GM10266 (cell line): ENCODE results near the gene SFMBT2.
A peak's percentile ranks its signal among the peaks of the same experiment; 100 is the strongest.

Experiments used
- DNase-seq: peaks from one replicate; pipeline ENCODE4 v3.0.0; 2012; ENCODE audit errors: extremely low spot score
- TF ChIP-seq, protein P1 (sequence below): IDR thresholded peaks from 2 replicates; pipeline ENCODE4 v1.5.1; 2012; ENCODE audit warnings: mild to moderate bottlenecking, low read depth; ENCODE audit not compliant: control insufficient read depth, insufficient read depth; ENCODE audit errors: missing control alignments

SFMBT2 gene

DNA sequence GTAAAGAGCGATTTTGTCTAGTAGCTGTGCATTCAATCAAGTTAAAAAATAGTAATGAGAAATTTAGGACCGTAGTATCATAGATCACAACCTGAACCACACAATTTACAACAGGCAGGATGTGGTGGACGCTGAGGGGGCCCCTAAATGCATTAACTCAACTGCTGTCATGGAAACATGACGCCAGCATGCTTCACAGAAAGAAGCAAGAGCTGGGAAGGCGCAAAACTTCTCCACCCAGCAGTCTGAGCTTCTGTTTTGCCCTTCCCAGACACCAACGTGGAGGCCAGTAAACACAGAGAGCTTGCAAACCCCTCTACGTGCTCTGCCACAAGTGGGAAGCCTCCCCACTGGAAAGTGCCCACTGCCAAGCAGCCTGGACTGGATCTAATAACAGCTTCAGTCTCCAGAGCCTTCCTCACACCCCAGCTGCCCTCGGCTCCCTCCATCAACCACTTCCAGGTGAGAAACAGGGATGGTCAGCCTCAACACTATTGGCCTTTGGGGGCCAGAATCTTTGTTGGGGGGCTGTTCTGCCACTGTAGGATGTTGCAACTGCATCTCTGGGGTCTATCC, 151.8 kb downstream of the SFMBT2 start:
- TF ChIP-seq, protein P1, sequence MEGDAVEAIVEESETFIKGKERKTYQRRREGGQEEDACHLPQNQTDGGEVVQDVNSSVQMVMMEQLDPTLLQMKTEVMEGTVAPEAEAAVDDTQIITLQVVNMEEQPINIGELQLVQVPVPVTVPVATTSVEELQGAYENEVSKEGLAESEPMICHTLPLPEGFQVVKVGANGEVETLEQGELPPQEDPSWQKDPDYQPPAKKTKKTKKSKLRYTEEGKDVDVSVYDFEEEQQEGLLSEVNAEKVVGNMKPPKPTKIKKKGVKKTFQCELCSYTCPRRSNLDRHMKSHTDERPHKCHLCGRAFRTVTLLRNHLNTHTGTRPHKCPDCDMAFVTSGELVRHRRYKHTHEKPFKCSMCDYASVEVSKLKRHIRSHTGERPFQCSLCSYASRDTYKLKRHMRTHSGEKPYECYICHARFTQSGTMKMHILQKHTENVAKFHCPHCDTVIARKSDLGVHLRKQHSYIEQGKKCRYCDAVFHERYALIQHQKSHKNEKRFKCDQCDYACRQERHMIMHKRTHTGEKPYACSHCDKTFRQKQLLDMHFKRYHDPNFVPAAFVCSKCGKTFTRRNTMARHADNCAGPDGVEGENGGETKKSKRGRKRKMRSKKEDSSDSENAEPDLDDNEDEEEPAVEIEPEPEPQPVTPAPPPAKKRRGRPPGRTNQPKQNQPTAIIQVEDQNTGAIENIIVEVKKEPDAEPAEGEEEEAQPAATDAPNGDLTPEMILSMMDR: no peak
- peak; percentile 59 for DNase-seq

DNA sequence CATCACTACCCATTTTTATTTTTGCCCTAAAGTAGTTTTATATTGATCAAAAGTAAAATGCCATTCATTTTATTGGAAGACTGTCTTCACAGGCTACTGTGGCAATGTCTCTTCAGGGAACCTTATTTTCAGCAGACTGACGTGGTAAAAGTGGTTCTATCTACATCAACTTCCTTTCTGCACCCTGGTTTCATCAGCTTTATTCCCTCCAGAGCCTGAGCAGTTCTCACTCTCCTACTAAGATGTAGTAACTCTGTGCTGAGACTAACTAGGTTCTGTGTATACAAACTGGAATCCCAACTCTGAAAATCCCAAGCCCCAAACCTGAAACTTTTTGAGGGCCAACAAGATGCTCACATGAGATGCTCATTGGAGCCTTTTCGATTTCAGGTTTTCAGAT, 155.3 kb downstream of the SFMBT2 start:
- no peak for DNase-seq
- TF ChIP-seq, protein P1: no peak

DNA sequence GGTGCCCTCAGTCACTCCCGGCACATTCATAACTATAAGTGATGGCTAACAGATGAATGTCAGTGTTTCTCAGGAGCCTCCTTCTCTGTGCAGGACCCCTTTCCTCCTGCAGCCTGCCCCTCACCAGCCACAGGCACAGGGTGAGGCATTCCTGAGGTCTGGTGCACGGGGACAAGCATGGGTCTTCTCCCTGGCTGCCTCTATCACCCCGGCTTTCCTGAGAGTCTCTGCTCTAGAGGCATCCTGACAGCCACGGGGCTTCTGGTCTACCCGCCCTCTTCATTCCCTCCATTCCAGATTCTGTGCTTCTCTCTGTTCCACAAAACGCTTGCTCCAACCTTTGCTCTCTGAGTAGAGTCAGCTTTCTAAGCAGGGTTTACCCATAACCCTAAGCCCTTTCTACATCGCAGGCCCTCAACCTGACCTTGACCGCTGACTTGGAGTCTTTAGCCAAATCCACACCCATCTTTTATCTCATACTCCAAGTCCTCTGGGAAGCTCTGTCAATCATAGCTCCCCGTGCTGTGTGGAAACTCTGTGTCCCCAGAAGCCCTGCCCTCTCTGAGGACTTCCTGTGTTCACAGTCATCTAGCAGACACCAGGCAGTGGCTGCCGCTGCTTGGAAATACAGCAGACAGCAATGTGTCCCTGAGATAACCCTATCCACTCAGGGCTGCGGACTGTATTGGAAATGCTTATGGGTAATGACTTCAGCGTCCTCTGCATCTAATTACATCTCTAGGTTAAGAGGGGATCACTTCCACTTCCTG, 159.0 kb downstream of the SFMBT2 start:
- no peak for DNase-seq
- TF ChIP-seq, protein P1: no peak

DNA sequence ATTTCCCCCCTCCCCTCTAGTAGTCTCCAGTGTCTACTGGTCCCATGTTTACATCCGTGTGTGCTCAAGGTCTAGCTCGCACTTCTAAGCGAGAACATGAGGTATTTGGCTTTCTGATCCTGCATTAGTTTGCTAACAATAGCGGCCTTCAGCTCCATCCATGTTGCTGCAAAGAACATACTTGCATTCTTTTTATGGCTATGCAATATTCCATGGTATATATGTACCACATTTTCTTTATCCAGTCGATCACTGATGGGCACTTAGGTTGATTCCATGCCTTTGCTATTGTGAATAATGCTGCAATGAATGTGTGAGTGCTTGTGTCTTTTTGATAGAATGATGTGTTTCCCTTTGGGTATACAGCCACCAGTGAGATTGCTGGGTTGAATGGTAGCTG, 160.6 kb downstream of the SFMBT2 start:
- TF ChIP-seq, protein P1: no peak
- DNase-seq: no peak

DNA sequence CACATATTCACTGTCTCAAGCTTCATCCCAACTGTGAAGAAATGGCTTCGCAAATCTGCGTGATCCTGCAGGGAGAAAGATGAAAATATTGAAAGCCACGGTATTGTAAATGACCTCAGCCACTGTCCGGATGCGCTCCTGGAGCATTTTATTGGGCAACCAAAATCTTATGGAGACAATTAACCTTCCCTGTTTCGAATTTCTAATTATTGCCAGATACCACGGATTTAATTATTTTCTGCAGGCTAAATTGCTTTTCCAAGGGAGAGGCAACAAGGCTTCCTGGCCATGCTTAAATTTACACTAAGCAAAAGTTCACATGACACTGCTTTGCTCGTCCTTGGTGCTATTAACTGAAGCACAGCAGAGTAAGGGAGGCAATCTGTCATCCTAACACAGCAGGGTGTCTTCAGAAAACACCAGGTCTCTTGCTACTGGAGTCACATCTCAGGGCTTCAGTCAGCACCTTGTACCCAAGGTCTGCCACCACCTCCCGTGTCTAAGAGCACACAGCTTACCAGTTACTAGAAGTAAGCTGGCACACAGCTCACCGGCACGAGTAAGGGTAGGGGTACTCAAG, 162.2 kb downstream of the SFMBT2 start:
- no peak for DNase-seq
- TF ChIP-seq, protein P1: no peak

DNA sequence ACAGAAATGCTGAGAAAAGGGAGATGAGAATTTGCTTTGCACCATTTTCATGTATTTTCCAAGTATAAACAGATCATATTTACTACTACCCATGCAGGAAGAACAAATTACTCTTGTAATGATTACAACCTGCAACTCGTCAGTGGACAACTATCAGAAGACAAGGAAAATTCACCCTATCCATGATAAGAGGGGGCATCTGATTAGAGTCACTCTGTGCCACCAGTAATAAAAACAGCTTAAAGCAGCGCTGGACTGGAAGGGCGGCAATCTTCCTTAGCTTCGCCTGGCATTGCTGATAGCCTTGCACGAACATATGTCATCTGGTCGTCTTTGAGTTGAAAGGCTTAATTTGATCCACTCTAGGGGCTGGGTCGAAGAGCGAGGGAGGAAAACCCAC, 162.7 kb downstream of the SFMBT2 start:
- TF ChIP-seq, protein P1: no peak
- no peak for DNase-seq

DNA sequence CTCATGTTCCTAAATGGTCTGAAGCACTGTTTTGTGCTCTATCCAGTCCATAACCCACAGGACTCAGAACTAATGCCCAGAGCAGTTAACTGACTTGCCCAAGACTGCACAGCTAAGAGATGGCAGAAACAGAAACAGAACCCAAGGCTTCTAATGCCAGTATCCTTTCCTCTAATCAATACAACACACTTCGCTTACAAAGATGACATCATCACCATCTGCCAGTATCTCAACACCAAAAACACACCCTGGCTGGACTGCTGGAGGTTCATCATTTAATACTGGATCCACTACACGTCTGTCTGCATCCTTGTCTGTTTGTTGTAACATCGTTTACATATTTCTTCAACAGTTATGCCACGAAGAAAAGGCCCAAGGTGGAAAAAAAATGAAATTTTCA, 165.3 kb downstream of the SFMBT2 start:
- DNase-seq: no peak
- TF ChIP-seq, protein P1: no peak
